Measurements from ENCODE around the gene LRRC59.

LRRC59 gene

GRCh38 chr17:50375858-50376538, 21.3 kb downstream of the LRRC59 start:
- H3K9me3 ChIP-seq: no peaks in the 10 kb centered on the region
- H3K27ac ChIP-seq: no peak overlapping the region
- H3K36me3 ChIP-seq: peaks cover 24% of the 10 kb centered on the region
- TF ChIP-seq, protein P1, sequence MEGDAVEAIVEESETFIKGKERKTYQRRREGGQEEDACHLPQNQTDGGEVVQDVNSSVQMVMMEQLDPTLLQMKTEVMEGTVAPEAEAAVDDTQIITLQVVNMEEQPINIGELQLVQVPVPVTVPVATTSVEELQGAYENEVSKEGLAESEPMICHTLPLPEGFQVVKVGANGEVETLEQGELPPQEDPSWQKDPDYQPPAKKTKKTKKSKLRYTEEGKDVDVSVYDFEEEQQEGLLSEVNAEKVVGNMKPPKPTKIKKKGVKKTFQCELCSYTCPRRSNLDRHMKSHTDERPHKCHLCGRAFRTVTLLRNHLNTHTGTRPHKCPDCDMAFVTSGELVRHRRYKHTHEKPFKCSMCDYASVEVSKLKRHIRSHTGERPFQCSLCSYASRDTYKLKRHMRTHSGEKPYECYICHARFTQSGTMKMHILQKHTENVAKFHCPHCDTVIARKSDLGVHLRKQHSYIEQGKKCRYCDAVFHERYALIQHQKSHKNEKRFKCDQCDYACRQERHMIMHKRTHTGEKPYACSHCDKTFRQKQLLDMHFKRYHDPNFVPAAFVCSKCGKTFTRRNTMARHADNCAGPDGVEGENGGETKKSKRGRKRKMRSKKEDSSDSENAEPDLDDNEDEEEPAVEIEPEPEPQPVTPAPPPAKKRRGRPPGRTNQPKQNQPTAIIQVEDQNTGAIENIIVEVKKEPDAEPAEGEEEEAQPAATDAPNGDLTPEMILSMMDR (IDR thresholded peaks at IDR 0.05): no peak
- H3K4me1 ChIP-seq (ENCODE audit: control insufficient read depth in 1 of 2, insufficient read depth in 1 of 2, low read depth in 1 of 2, low read length in 1 of 2): peaks cover 12 to 17% of the 10 kb centered on the region in 2 experiments
- no peak overlapping the region for H3K4me3 ChIP-seq (ENCODE audit: low read depth in 1 of 2, low read length in 1 of 2)
- no peaks in the 10 kb centered on the region for H3K27me3 ChIP-seq

GRCh38 chr17:50373705-50374104, 23.6 kb downstream of the LRRC59 start:
- no peak overlapping the region for H3K27ac ChIP-seq
- TF ChIP-seq, protein P1 (IDR thresholded peaks at IDR 0.05): no peak
- peaks cover 12 to 17% of the 10 kb centered on the region in 2 experiments for H3K4me1 ChIP-seq (ENCODE audit: control insufficient read depth in 1 of 2, insufficient read depth in 1 of 2, low read depth in 1 of 2, low read length in 1 of 2)
- no peaks in the 10 kb centered on the region for H3K27me3 ChIP-seq
- peak overlapping the region in 1 of 2 experiments; percentile 95 for H3K4me3 ChIP-seq (ENCODE audit: low read depth in 1 of 2, low read length in 1 of 2)
- H3K36me3 ChIP-seq: peaks cover 19% of the 10 kb centered on the region
- H3K9me3 ChIP-seq: no peaks in the 10 kb centered on the region

DNA sequence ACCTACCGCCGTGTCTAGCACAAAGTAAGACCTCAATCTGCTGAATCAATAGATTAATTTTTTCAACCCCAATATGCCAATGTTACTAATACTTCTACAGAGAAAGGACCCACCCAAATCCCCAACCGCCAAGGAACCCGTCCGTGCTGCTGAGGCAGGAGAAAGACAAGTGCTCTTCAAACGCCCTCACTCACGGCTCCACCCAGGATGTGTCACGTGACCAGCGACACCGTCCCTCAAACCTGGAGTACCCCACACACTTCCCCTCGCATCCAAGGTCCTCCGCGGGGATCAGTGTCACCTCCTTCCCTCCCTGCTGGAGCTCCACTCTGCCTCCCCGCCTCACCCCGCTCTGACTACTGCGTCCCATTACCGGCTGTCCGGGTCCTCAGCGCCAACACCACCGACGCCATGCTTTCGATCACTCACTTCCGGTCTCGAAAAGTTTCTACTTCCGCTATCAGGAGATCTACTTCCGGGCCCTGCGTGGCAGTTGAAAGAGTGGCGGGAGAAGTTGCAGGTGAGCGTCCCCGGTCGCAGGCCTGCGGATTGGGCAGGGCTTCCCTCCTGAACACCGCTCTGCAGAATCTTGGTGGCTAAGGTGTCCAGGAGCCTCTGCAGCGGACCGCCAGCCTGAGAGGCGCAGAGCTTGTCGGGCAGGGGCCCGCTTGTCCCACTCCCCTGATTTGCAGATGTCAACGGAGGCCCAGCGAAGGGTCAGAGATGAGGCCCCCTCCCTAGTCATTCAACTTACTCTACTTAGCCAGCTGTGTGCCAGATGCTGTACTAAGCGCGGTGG, 24.4 kb downstream of the LRRC59 start, which contains the start of the genes EME1 and MRPL27:
Gene EME1 (plus strand): TSS at position 472 of the 799 bp plus-strand sequence. CDS start 1,980 bp downstream, outside the sequence.
Gene MRPL27 (minus strand): TSS at position 427 of the 799 bp plus-strand sequence. CDS start 14 bp downstream, at position 413.
- Histone ChIP-seq H3K27ac (peak within 1 kb of the TSS; percentile 85), H3K4me3 (ENCODE audit: low read depth in 1 of 2, low read length in 1 of 2) (peak within 1 kb of the TSS; percentile 95 to 99), H3K4me1 (ENCODE audit: control insufficient read depth in 1 of 2, insufficient read depth in 1 of 2, low read depth in 1 of 2, low read length in 1 of 2) (peaks cover 12 to 17% of the 10 kb centered on the region in 2 experiments), H3K36me3 (peaks cover 24% of the 10 kb centered on the region), H3K9me3 (no peaks in the 10 kb centered on the region), H3K27me3 (no peaks in the 10 kb centered on the region)
- TF ChIP-seq, protein P1 (IDR thresholded peaks at IDR 0.05): peak; percentile 18

DNA sequence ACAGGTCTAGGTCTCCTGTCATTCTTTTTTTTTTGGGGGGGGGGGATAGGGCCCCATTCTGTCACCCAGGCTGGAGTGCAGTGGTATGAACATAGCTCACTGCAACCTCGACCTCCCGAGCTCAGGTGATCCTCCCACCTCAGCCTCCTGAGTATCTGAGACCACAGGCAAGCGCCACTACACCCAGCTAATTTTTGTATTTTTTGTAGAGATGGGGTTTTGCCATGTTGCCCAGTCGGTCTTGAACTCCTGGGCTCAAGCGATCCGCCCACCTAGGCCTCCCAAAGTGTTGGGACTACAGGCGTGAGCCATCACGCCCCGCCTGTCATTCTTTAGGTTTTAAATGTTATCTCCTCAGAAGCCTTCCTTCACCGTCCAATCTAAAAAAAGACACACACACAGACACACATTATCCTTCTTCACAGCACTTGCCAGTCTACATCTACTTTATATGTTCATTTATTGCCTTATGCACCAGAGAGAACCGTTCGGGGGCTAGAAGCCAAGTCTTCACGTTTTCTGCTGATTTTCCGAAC, 25.0 kb downstream of the LRRC59 start:
- TF ChIP-seq, protein P1 (IDR thresholded peaks at IDR 0.05): no peak
- Histone ChIP-seq H3K4me3 (ENCODE audit: low read depth in 1 of 2, low read length in 1 of 2) (peak overlapping the region; percentile 95 to 99), H3K36me3 (peaks cover 31% of the 10 kb centered on the region), H3K27ac (peak overlapping the region; percentile 85), H3K9me3 (no peaks in the 10 kb centered on the region), H3K27me3 (no peaks in the 10 kb centered on the region), H3K4me1 (ENCODE audit: control insufficient read depth in 1 of 2, insufficient read depth in 1 of 2, low read depth in 1 of 2, low read length in 1 of 2) (peaks cover 12 to 17% of the 10 kb centered on the region in 2 experiments)

- H3K9me3 ChIP-seq: no peaks in the 10 kb centered on the region
- peaks cover 39% of the 10 kb centered on the region for H3K36me3 ChIP-seq
- no peaks in the 10 kb centered on the region for H3K27me3 ChIP-seq
- H3K4me3 ChIP-seq (ENCODE audit: low read depth in 1 of 2, low read length in 1 of 2): no peak overlapping the region
- peaks cover 12 to 17% of the 10 kb centered on the region in 2 experiments for H3K4me1 ChIP-seq (ENCODE audit: control insufficient read depth in 1 of 2, insufficient read depth in 1 of 2, low read depth in 1 of 2, low read length in 1 of 2)
- H3K27ac ChIP-seq: no peak overlapping the region
- TF ChIP-seq, protein P1 (IDR thresholded peaks at IDR 0.05): no peak
Observed at GRCh38 chr17:50371526-50371925, 25.8 kb downstream of the LRRC59 start.
